GM12801 (cell line): ENCODE results near the gene SEZ6L2.

Experiments used
- TF ChIP-seq, protein P1 (sequence below): IDR thresholded peaks from one replicate; pipeline ENCODE4 v1.5.1; 2011; ENCODE audit warnings: control low read depth; ENCODE audit not compliant: insufficient read length; ENCODE audit errors: extremely low read depth

Gene SEZ6L2

DNA sequence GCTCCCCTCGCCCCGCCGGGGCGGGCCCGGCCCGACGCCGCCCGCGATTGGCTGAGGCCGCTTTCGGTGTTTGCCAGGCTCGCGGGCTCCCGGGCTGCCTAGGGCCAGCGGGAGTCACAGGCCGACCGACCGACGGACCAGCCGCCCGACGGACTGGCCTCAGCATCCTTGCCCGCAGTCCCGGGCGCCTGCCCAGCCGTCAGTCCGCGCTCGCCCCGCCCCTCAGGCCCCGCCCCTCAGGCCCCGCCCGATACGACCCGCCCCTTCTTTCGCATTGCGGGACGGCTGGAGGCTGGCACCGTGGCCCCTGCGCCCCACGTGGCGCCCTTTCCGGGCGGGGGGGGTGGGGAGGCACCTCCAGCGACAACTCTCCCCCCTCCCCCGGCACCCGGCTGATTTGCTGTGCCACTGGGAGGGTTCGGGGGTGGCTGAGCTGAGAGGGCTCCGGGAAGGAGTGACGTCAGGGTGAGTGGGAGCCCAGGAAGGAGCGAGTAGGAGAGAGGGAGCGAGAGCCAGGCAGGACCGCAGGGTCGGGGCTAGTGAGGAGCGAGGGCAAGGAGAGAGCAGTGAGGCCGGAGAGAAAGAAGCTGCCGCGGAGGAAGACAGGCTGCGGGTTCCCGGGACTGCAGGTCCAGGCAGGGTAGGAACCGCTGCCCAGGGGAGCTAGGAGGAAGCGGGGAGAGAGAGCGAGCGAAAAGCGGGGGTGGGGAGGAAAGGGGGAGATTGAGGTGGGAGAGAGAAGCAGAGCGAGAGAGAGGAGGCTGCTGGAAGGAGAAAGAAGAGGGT is 945 bp upstream of the SEZ6L2 start, which contains the start of gene ASPHD1:
TSS of gene ASPHD1 (plus strand) at position 387 of the 786 bp plus-strand sequence. CDS start 484 bp downstream, outside the sequence.
- TF ChIP-seq, protein P1, sequence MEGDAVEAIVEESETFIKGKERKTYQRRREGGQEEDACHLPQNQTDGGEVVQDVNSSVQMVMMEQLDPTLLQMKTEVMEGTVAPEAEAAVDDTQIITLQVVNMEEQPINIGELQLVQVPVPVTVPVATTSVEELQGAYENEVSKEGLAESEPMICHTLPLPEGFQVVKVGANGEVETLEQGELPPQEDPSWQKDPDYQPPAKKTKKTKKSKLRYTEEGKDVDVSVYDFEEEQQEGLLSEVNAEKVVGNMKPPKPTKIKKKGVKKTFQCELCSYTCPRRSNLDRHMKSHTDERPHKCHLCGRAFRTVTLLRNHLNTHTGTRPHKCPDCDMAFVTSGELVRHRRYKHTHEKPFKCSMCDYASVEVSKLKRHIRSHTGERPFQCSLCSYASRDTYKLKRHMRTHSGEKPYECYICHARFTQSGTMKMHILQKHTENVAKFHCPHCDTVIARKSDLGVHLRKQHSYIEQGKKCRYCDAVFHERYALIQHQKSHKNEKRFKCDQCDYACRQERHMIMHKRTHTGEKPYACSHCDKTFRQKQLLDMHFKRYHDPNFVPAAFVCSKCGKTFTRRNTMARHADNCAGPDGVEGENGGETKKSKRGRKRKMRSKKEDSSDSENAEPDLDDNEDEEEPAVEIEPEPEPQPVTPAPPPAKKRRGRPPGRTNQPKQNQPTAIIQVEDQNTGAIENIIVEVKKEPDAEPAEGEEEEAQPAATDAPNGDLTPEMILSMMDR = no peak

GRCh38 chr16:29898804-29899515 is 390 bp downstream of the SEZ6L2 start:
- TF ChIP-seq, protein P1 = no peak

DNA sequence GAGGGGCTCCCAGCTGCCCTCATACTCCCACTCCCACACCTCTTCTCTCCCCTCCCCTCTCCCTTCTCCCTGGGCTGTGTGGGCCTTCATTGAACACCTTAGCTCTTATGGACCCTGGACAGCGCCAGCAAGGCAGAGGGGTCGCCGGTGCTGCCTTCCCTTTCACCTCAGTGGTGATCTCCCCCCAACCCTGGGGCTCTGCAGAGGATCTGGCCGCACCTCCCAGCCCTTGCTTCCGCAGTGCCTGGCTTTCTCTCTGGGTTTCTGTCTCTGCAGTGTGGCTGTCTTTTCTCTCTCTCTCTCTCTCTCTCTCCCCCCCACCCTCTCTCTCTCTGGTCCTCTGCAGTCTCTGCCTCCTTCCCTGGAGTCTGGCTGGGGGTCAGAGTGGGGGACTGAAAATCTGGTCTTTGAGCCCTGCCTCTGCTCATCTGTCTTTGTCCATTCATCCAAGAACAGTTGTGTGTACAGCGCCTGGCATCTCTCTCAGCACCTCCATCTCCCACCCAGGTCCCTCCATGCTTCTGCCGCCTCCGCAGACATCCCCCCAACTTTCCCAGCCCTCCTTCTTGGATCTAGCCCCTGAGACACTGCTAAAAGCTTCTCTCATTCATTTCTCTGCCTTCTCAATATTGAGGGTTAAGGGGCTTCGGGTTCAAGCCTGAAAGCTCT is 1.1 kb downstream of the SEZ6L2 start:
- TF ChIP-seq, protein P1 = no peak

- TF ChIP-seq, protein P1 = no peak
Measured at GRCh38 chr16:29897333-29897732, 2.0 kb downstream of the SEZ6L2 start.

GRCh38 chr16:29896841-29897240 is 2.5 kb downstream of the SEZ6L2 start:
- TF ChIP-seq, protein P1 = no peak

- TF ChIP-seq, protein P1 = no peak
Measured at GRCh38 chr16:29894352-29894751, 5.0 kb downstream of the SEZ6L2 start.

DNA sequence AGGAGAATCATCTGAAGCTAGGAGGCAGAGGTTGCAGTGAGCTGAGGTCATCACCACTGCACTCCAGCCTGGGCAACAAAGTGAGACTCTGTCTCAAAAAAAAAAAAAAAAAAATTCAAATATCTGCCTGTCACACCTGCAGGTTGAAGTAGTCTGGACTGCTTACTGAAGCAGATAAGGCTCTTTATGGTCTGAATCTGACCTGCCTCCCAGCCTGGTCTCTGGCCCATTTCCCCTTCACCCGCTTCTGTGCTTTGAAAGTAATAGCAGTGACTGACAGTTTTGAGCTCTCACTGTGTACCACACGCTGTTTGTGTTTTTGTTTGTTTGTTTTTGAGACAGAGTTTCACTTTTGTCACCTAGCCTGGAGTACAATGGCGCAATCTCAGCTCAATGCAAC is 5.8 kb downstream of the SEZ6L2 start:
- TF ChIP-seq, protein P1 = no peak
